Liver (tissue), 9 donors: ENCODE results near the gene HCFC1. TPM values are rescaled to one million over a fixed set of nuclear protein-coding genes. Genes with fewer than 3 reads are reported as not detected.

ENCODE experiments used
- DNase-seq: peaks from one replicate; pipeline ENCODE4 v3.0.0-alpha.2; 2017; ENCODE audit warnings: low spot score
- H3K27ac ChIP-seq, 2 donors: one replicate each; pipeline ENCODE4 v1.7.0; 2013; ENCODE audit warnings: inconsistent platforms in 2 of 2, low read length in 2 of 2, control low read depth in 1 of 2, low read depth in 1 of 2, mild to moderate bottlenecking in 1 of 2
- H3K27me3 ChIP-seq, 4 donors: one replicate each; pipeline versions ENCODE4 v1.6.1 to v1.7.0; 2013; ENCODE audit warnings: low read length in 3 of 4, inconsistent platforms in 1 of 4, mild to moderate bottlenecking in 1 of 4, moderate library complexity in 1 of 4; ENCODE audit not compliant: control insufficient read depth in 4 of 4, insufficient read depth in 4 of 4
- H3K36me3 ChIP-seq, 4 donors: one replicate each; pipeline versions ENCODE4 v1.6.1 to v1.7.0; 2013; ENCODE audit warnings: low read length in 3 of 4, mild to moderate bottlenecking in 3 of 4, low read depth in 1 of 4, moderate library complexity in 1 of 4; ENCODE audit not compliant: control insufficient read depth in 4 of 4, insufficient read depth in 3 of 4
- H3K4me1 ChIP-seq, 4 donors: one replicate each; pipeline versions ENCODE4 v1.6.1 to v1.7.0; 2013; ENCODE audit warnings: low read length in 3 of 4, mild to moderate bottlenecking in 3 of 4, moderate library complexity in 1 of 4; ENCODE audit not compliant: control insufficient read depth in 4 of 4, insufficient read depth in 4 of 4
- H3K4me3 ChIP-seq, 3 donors: one replicate each; pipeline versions ENCODE4 v1.6.1 to v1.7.0; 2013; ENCODE audit warnings: low read length in 3 of 3, control low read depth in 1 of 3, low read depth in 1 of 3, mild to moderate bottlenecking in 1 of 3
- H3K9ac ChIP-seq, 2 donors: one replicate each; pipeline ENCODE4 v1.7.0; 2013; ENCODE audit warnings: low read length in 2 of 2, mild to moderate bottlenecking in 2 of 2, moderate library complexity in 2 of 2, control low read depth in 1 of 2, low read depth in 1 of 2
- H3K9me3 ChIP-seq, 4 donors: one replicate each; pipeline versions ENCODE4 v1.6.1 to v1.7.0; 2013; ENCODE audit warnings: low read length in 3 of 4; ENCODE audit not compliant: control insufficient read depth in 4 of 4
- ATF3 ChIP-seq: IDR thresholded peaks from 2 replicates; pipeline ENCODE4 v1.6.1; 2016; ENCODE audit warnings: antibody characterized with exemption
- CTCF ChIP-seq: fragments of 150-350 bp; IDR thresholded peaks from 2 replicates; pipeline ENCODE4 v1.5.1; 2017; ENCODE audit warnings: improper control_type of control experiment, low read depth, low read length; ENCODE audit not compliant: missing input control
- EGR1 ChIP-seq, 2 donors: IDR thresholded peaks; 2 replicates each; pipeline ENCODE4 v1.6.1; 2016 to 2018; ENCODE audit warnings: antibody characterized with exemption in 2 of 2, low read depth in 2 of 2
- FOXA1 ChIP-seq: IDR thresholded peaks from 2 replicates; pipeline ENCODE4 v1.6.1; 2016; ENCODE audit warnings: antibody characterized with exemption
- FOXA2 ChIP-seq: IDR thresholded peaks from 2 replicates; pipeline ENCODE4 v1.6.1; 2016; ENCODE audit warnings: antibody characterized with exemption
- GABPA ChIP-seq, 2 donors: IDR thresholded peaks in 1 of 2; conservative IDR thresholded peaks in 1 of 2; 2 replicates each; pipeline ENCODE4 v1.6.1; 2016; ENCODE audit warnings: antibody characterized with exemption in 2 of 2, mild to moderate bottlenecking in 1 of 2, moderate library complexity in 1 of 2
- HNF4A ChIP-seq, 2 donors: conservative IDR thresholded peaks; 2 replicates each; pipeline ENCODE4 v1.6.1; 2016; ENCODE audit warnings: antibody characterized with exemption in 2 of 2, mild to moderate bottlenecking in 2 of 2
- HNF4G ChIP-seq: IDR thresholded peaks from 2 replicates; pipeline ENCODE4 v1.6.1; 2016; ENCODE audit warnings: antibody characterized with exemption
- JUND ChIP-seq, 2 donors: IDR thresholded peaks; 2 replicates each; pipeline ENCODE4 v1.6.1; 2016; ENCODE audit warnings: antibody characterized with exemption in 2 of 2
- NR2F2 ChIP-seq: IDR thresholded peaks from 2 replicates; pipeline ENCODE4 v1.6.1; 2016; ENCODE audit warnings: antibody characterized with exemption
- RAD21 ChIP-seq, 2 donors: IDR thresholded peaks; 2 replicates each; pipeline ENCODE4 v1.6.1; 2016; ENCODE audit warnings: antibody characterized with exemption in 2 of 2, mild to moderate bottlenecking in 2 of 2
- REST ChIP-seq: IDR thresholded peaks from 2 replicates; pipeline ENCODE4 v1.6.1; 2016; ENCODE audit warnings: antibody characterized with exemption, mild to moderate bottlenecking
- RXRA ChIP-seq, 2 donors: IDR thresholded peaks; 2 replicates each; pipeline ENCODE4 v1.6.1; 2017 to 2018; ENCODE audit warnings: antibody characterized with exemption in 2 of 2, mild to moderate bottlenecking in 1 of 2
- SP1 ChIP-seq: IDR thresholded peaks from 2 replicates; pipeline ENCODE4 v1.6.1; 2018; ENCODE audit warnings: antibody characterized with exemption, mild to moderate bottlenecking
- TAF1 ChIP-seq: conservative IDR thresholded peaks from 2 replicates; pipeline ENCODE4 v1.6.1; 2016; ENCODE audit warnings: antibody characterized with exemption, mild to moderate bottlenecking
- YY1 ChIP-seq: IDR thresholded peaks from 2 replicates; pipeline ENCODE4 v1.6.1; 2016; ENCODE audit warnings: antibody characterized with exemption, mild to moderate bottlenecking
- WGBS: extraction: QIAGEN DNeasy Blood & Tissue Kit; methylation state at CpG from one replicate; pipeline ENCODE4 v1.1.7; 2013; 5-methylcytosine and 5-hydroxymethylcytosine counted together
- polyA plus RNA-seq, 2 donors: library from polyadenylated mRNA; stranded (reverse) in 1 of 2; unstranded in 1 of 2; fragments of 200-250 nt in 1 of 2; fragments of >200 nt in 1 of 2; fragmentation: Nextera tagmentation in 1 of 2; extraction: Ambion mirVana in 1 of 2; gene quantifications; one replicate each; pipeline versions ENCODE4 v1.2.1 to v1.2.3, GENCODE V29; 2013 to 2015
- total RNA-seq, 2 donors: library from RNA; depleted of rRNA; stranded (reverse); fragments of >200 nt; gene quantifications; one replicate each; pipeline ENCODE4 v1.2.3, GENCODE V29; 2014
- TF ChIP-seq, protein P1 (sequence below): IDR thresholded peaks from 2 replicates; pipeline ENCODE4 v1.6.1; 2016; ENCODE audit warnings: antibody characterized with exemption
- TF ChIP-seq, protein P2 (sequence below): IDR thresholded peaks from 2 replicates; pipeline ENCODE4 v1.6.1; 2016; ENCODE audit warnings: antibody characterized with exemption
- donor health status: healthy.
- donor health status: healthy.
- donor health status: healthy.
- donor health status: healthy.
- donor health status: healthy.

HCFC1 gene
- total RNA-seq = 10 to 100 TPM; 15.6 to 26.9 TPM
- 10 to 100 TPM in 1 of 2 donors, 1 to 10 TPM in 1; 7.9 to 12.1 TPM for polyA plus RNA-seq

DNA sequence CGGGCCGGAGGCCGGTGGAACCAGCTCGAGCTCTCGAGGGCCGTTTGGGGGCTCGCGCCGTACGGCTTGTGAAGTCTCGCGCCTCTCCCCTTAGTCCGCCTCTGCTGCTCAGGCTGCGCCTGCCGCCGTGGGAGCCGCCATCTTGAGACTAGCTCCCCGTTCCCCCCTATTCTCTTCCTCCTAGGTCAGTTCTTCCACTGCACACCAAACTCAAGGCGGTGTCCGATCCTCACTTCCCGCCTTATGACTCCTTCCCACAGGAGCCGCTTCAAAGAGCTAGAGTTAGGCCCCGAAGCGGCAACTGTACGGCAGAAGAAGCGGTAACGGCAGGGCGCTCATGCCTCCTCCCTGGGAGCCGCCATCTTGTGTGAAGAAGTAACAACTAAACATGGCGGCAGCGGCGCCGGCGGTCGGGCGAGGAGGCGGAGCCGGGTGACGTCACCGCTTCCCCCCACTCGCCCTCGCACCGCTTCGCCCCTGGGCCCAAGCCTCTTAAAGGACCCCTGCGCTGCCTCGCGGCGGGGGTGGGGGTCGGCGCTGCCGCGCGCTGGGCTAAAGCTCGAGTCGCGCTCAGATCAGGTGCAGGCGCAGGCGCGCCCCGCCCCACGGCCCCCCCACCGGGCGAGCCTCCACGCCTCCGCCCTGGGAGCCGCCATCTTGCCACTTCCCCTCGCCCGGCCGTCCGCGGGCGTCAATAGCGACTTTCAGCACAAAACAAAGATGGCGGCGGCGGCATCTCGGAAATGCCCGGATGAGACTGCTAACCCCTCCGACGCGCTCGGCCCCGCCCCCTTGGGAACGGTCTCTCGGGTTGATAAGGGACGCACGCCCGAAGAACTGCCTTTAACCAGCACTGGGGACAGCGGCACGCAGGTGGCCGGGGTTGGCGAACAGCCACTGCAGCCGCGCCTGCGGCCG lies at the start of gene HCFC1:
Gene HCFC1 (minus strand): TSS at position 369 of the 918 bp plus-strand sequence. CDS start 978 bp downstream, outside the sequence.
- TF ChIP-seq HNF4G (no peak), ATF3 (no peak), FOXA1 (no peak), SP1 (peak; percentile 12), JUND (IDR thresholded peaks at IDR 0.05) (no peak), NR2F2 (no peak), RXRA (IDR thresholded peaks at IDR 0.05) (no peak), RAD21 (IDR thresholded peaks at IDR 0.05) (no peak), REST (no peak), CTCF (peak; percentile 3), EGR1 (IDR thresholded peaks at IDR 0.05; ENCODE audit: low read depth in 2 of 2) (no peak), YY1 (peak; percentile 97), TAF1 (peak; percentile 78), GABPA (IDR thresholded peaks at IDR 0.05 in 1 of 2, conservative IDR thresholded peaks at IDR 0.05 in 1 of 2) (peak in 1 of 2 donors; percentile 42), FOXA2 (no peak), HNF4A (conservative IDR thresholded peaks at IDR 0.05) (no peak)
- TF ChIP-seq, protein P1, sequence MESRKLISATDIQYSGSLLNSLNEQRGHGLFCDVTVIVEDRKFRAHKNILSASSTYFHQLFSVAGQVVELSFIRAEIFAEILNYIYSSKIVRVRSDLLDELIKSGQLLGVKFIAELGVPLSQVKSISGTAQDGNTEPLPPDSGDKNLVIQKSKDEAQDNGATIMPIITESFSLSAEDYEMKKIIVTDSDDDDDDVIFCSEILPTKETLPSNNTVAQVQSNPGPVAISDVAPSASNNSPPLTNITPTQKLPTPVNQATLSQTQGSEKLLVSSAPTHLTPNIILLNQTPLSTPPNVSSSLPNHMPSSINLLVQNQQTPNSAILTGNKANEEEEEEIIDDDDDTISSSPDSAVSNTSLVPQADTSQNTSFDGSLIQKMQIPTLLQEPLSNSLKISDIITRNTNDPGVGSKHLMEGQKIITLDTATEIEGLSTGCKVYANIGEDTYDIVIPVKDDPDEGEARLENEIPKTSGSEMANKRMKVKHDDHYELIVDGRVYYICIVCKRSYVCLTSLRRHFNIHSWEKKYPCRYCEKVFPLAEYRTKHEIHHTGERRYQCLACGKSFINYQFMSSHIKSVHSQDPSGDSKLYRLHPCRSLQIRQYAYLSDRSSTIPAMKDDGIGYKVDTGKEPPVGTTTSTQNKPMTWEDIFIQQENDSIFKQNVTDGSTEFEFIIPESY = no peak
- TF ChIP-seq, protein P2, sequence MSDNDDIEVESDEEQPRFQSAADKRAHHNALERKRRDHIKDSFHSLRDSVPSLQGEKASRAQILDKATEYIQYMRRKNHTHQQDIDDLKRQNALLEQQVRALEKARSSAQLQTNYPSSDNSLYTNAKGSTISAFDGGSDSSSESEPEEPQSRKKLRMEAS = no peak
- peak within 1 kb of the TSS; percentile 57 to 92 for H3K9ac ChIP-seq
- H3K4me3 ChIP-seq = peak within 1 kb of the TSS; percentile 76 to 98 (median 81)
- peak; percentile 85 for DNase-seq
- H3K27me3 ChIP-seq = no peaks in the 10 kb centered on the region
- H3K36me3 ChIP-seq = no peaks in the 10 kb centered on the region
- H3K27ac ChIP-seq = peak within 1 kb of the TSS; percentile 95 to 100
- under 1% methylated on average over 96 of the region's 96 CpGs for WGBS
- peaks cover 13 to 54% (median 50%) of the 10 kb centered on the region in 4 donors for H3K4me1 ChIP-seq
- no peaks in the 10 kb centered on the region for H3K9me3 ChIP-seq
